H1 (cell line): ENCODE data around the gene HSD17B4. TPM values are rescaled to one million over a fixed set of nuclear protein-coding genes. Genes with fewer than 3 reads are reported as not detected.

Experiments
- CTCF ChIA-PET: fragments of 300-600 bp; sonication (Branson Sonifier 250); formaldehyde crosslinking; loops from one replicate; lab custom pipeline; 2021; ENCODE audit not compliant: partially characterized antibody; lab: Charles Lee
- POLR2A ChIA-PET: fragments of 300-600 bp; sonication (Branson Sonifier 250); formaldehyde crosslinking; loops from one replicate; lab custom pipeline; 2021; ENCODE audit warnings: inconsistent platforms; ENCODE audit not compliant: partially characterized antibody; lab: Charles Lee
- DNase-seq, 2 experiments: peaks; one replicate each; pipeline versions ENCODE4 v3.0.0 to v3.0.0-alpha.2; 2010 to 2022; ENCODE audit warnings: low spot score in 2 of 2, low read depth in 1 of 2, mixed read lengths in 1 of 2
- FAIRE-seq: peaks from 2 replicates; lab custom pipeline; 2011; peaks lifted over from hg19 to GRCh38; lab: Jason Lieb, UNC
- H2AFZ ChIP-seq: 2 replicates; pipeline ENCODE4 v1.8.1; 2012; ENCODE audit warnings: low read length, inconsistent platforms
- H2AK5ac ChIP-seq: 2 replicates; pipeline ENCODE4 v1.6.1; 2013; ENCODE audit warnings: low read depth, low read length
- H2BK120ac ChIP-seq: replicated peaks from 2 replicates; pipeline ENCODE3; 2013; ENCODE audit warnings: low read depth, low read length, inconsistent platforms
- H2BK12ac ChIP-seq: 2 replicates; pipeline ENCODE4 v1.6.1; 2013; ENCODE audit warnings: low read depth, low read length
- H2BK15ac ChIP-seq: 2 replicates; pipeline ENCODE4 v1.6.1; 2013; ENCODE audit warnings: low read length
- H2BK20ac ChIP-seq: 2 replicates; pipeline ENCODE4 v1.6.1; 2013; ENCODE audit warnings: low read length
- H2BK5ac ChIP-seq: 2 replicates; pipeline ENCODE4 v1.6.1; 2013; ENCODE audit warnings: low read depth, low read length
- H3K14ac ChIP-seq: 2 replicates; pipeline ENCODE4 v1.6.1; 2013; ENCODE audit warnings: inconsistent platforms; ENCODE audit not compliant: insufficient read length
- H3K18ac ChIP-seq: 2 replicates; pipeline ENCODE4 v1.6.1; 2013; ENCODE audit warnings: low read length; ENCODE audit errors: extremely low read depth
- H3K23ac ChIP-seq: 2 replicates; pipeline ENCODE4 v1.6.1; 2013; ENCODE audit warnings: inconsistent platforms; ENCODE audit not compliant: insufficient read length
- H3K23me2 ChIP-seq: 2 replicates; pipeline ENCODE4 v1.6.1; 2013; ENCODE audit warnings: low read depth, low read length
- H3K27ac ChIP-seq: 2 replicates; pipeline ENCODE4 v1.6.1; 2011; ENCODE audit warnings: low read depth, low read length, inconsistent platforms
- H3K27me3 ChIP-seq, 4 experiments: replicated peaks in 1 of 4; 1 replicate in 1 of 4; 2 replicates in 3 of 4; pipeline versions ENCODE4 v1.6.1 to v1.8.1; 2011 to 2013; ENCODE audit warnings: low read length in 3 of 4, mild to moderate bottlenecking in 3 of 4, inconsistent platforms in 2 of 4, mixed read lengths in 2 of 4, moderate library complexity in 1 of 4; ENCODE audit not compliant: control insufficient read depth in 3 of 4, insufficient read depth in 3 of 4; ENCODE audit errors: extremely low read depth in 1 of 4
- H3K36me3 ChIP-seq, 4 experiments: 2 replicates each; pipeline versions ENCODE4 v1.6.1 to v1.8.1; 2011 to 2013; ENCODE audit warnings: mild to moderate bottlenecking in 4 of 4, low read length in 3 of 4, moderate library complexity in 2 of 4, control low read depth in 1 of 4, inconsistent platforms in 1 of 4; ENCODE audit not compliant: insufficient read depth in 4 of 4, control insufficient read depth in 2 of 4
- H3K4ac ChIP-seq: replicated peaks from 2 replicates; pipeline ENCODE3; 2013; ENCODE audit warnings: low read length, low read depth, mixed read lengths, inconsistent platforms; ENCODE audit not compliant: insufficient read length
- H3K4me1 ChIP-seq, 4 experiments: replicated peaks in 1 of 4; 1 replicate in 1 of 4; 2 replicates in 3 of 4; pipeline versions ENCODE4 v1.6.1 to v1.8.1; 2011 to 2013; ENCODE audit warnings: low read length in 3 of 4, inconsistent platforms in 2 of 4, mixed read lengths in 1 of 4; ENCODE audit not compliant: insufficient read depth in 4 of 4, control insufficient read depth in 3 of 4
- H3K4me2 ChIP-seq, 2 experiments: 2 replicates each; pipeline versions ENCODE4 v1.6.1 to v1.8.1; 2011 to 2013; ENCODE audit warnings: low read depth in 2 of 2, low read length in 2 of 2, control low read depth in 1 of 2, inconsistent platforms in 1 of 2, mild to moderate bottlenecking in 1 of 2; ENCODE audit not compliant: insufficient read depth in 1 of 2
- H3K4me3 ChIP-seq, 4 experiments: fragments of 200-600, 300-600 bp in 1 of 4; sonication (generic), shearing (Covaris generic), sonication (Bioruptor Twin) in 1 of 4; 2 replicates each; pipeline versions ENCODE4 v1.5.1 to v1.8.1; 2011 to 2016; ENCODE audit warnings: low read length in 4 of 4, low read depth in 3 of 4, control low read depth in 2 of 4, inconsistent platforms in 2 of 4, mild to moderate bottlenecking in 2 of 4, mixed read lengths in 1 of 4, moderate library complexity in 1 of 4; ENCODE audit not compliant: insufficient read depth in 2 of 4; ENCODE audit errors: extremely low read depth in 1 of 4
- H3K56ac ChIP-seq: replicated peaks from 2 replicates; pipeline ENCODE3; 2013; ENCODE audit warnings: low read depth, mild to moderate bottlenecking, mixed read lengths, low read length, inconsistent platforms; ENCODE audit not compliant: insufficient read length
- H3K79me1 ChIP-seq: 2 replicates; pipeline ENCODE4 v1.6.1; 2013; ENCODE audit warnings: low read depth, low read length, control low read depth
- H3K79me2 ChIP-seq, 2 experiments: 2 replicates each; pipeline versions ENCODE4 v1.6.1 to v1.8.1; 2012 to 2013; ENCODE audit warnings: low read length in 2 of 2, mild to moderate bottlenecking in 2 of 2, inconsistent platforms in 1 of 2; ENCODE audit not compliant: insufficient read depth in 2 of 2, control insufficient read depth in 1 of 2
- H3K9ac ChIP-seq, 4 experiments: replicated peaks in 1 of 4; 1 replicate in 1 of 4; 2 replicates in 3 of 4; pipeline versions ENCODE4 v1.6.1 to v1.8.1; 2011 to 2013; ENCODE audit warnings: low read depth in 3 of 4, low read length in 3 of 4, control low read depth in 2 of 4, mild to moderate bottlenecking in 2 of 4, moderate library complexity in 2 of 4, inconsistent platforms in 1 of 4; ENCODE audit errors: extremely low read depth in 1 of 4
- H3K9me3 ChIP-seq, 2 experiments: 2 replicates each; pipeline versions ENCODE4 v1.6.1 to v1.8.1; 2012 to 2013; ENCODE audit warnings: mild to moderate bottlenecking in 2 of 2, moderate library complexity in 2 of 2, control low read depth in 1 of 2, inconsistent platforms in 1 of 2, low read depth in 1 of 2, low read length in 1 of 2, mixed read lengths in 1 of 2; ENCODE audit not compliant: insufficient read depth in 2 of 2
- H4K20me1 ChIP-seq, 2 experiments: replicated peaks in 1 of 2; 2 replicates each; pipeline versions ENCODE3 to v1.8.1; 2011 to 2013; ENCODE audit warnings: inconsistent platforms in 2 of 2, low read length in 2 of 2, mild to moderate bottlenecking in 1 of 2; ENCODE audit not compliant: insufficient read depth in 2 of 2, control insufficient read depth in 1 of 2
- H4K5ac ChIP-seq: 2 replicates; pipeline ENCODE4 v1.6.1; 2013; ENCODE audit warnings: low read length, low read depth, mixed read lengths, inconsistent platforms; ENCODE audit not compliant: insufficient read length
- H4K8ac ChIP-seq: 2 replicates; pipeline ENCODE4 v1.8.0; 2013; ENCODE audit warnings: mild to moderate bottlenecking, moderate library complexity, low read length, inconsistent platforms; ENCODE audit not compliant: insufficient read depth; ENCODE audit errors: extremely low read depth
- H4K91ac ChIP-seq: replicated peaks from 2 replicates; pipeline ENCODE3; 2013; ENCODE audit warnings: low read length, mixed read lengths, inconsistent platforms; ENCODE audit not compliant: insufficient read length
- KDM5A ChIP-seq: fragments of 200-600 bp; IDR thresholded peaks from 2 replicates; pipeline ENCODE4 v1.7.1; 2012; ENCODE audit warnings: mild to moderate bottlenecking, low read length, inconsistent platforms, mixed read lengths
- WGBS, 2 experiments: shearing (Covaris generic) in 1 of 2; methylation state at CpG; one replicate each; pipeline versions ENCODE4 v1.1.6 to v1.1.7; 2013 to 2015; ENCODE audit warnings: low lambda C conversion rate in 2 of 2, mixed read lengths in 2 of 2, inconsistent platforms in 1 of 2, low coverage in 1 of 2, missing lambda C conversion rate in 1 of 2; ENCODE audit not compliant: insufficient replicate concordance in 2 of 2, insufficient coverage in 1 of 2, insufficient read length in 1 of 2; ENCODE audit errors: extremely low coverage in 1 of 2, missing lambda C conversion rate in 1 of 2; 5-methylcytosine and 5-hydroxymethylcytosine counted together
- polyA plus RNA-seq, 7 experiments: library from polyadenylated mRNA; depleted of rRNA in 3 of 7; stranded (reverse) in 5 of 7; unstranded in 2 of 7; fragments of >200 nt in 5 of 7; fragments of 200-250 nt in 2 of 7; gene quantifications; 1 replicate in 5 of 7; 2 replicates in 1 of 7; 4 replicates in 1 of 7; pipeline versions ENCODE4 v1.2.1 to v1.2.3, GENCODE V29; 2011 to 2013; ENCODE audit warnings: missing spikeins in 2 of 7, mixed read lengths in 2 of 7
- total RNA-seq: library from RNA; stranded (reverse); fragmentation: NEBNext Ultra II Directional; extraction: Animal tissue kit (Norgen Biotek cat#: 25700); gene quantifications from 2 replicates; pipeline ENCODE4 v1.2.1, GENCODE V29; 2021

HSD17B4 gene
- total and polyA plus RNA-seq, 2 of the 8 experiments (the other 6 are each of a cell fraction or from before 2014, with no cell fraction given), result 305 to 369 TPM

DNA sequence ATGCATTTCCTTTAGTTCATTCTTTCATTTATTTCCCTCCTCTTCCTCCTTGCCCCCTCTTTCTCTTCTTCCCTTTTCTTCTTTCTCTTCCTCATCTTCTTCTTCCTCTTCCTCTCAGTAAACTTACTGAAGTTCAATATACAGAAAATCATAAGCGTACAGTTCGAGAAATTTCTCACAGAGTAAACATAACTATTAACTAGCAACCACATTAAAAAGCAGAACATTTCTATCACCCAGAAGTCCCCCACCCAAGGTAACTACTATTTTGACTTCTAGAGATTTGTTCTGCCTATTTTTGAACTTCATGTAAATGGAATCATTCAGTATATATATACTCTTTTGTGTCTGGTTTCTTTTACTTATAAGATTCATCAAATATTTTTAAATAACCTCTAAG lies 48.3 kb upstream of the HSD17B4 start:
- no peak for FAIRE-seq

More for the DNA sequence above, 48.3 kb upstream of the HSD17B4 start:
- TF ChIP-seq KDM5A, result no peak
- no peaks in the 10 kb centered on the region; a peak in 1 of 8 replicates for H3K36me3 ChIP-seq
- no peaks in the 10 kb centered on the region for H3K79me1 ChIP-seq
- H3K23ac ChIP-seq, result no peak overlapping the region
- DNase-seq, result no peak
- H3K4me3 ChIP-seq, result no peak overlapping the region
- H2BK5ac ChIP-seq, result no peak overlapping the region
- no peak overlapping the region for H4K8ac ChIP-seq
- H3K4ac ChIP-seq, result no peak overlapping the region
- CTCF ChIA-PET, result interaction anchor here (5.6 kb wide), 1 partner anchor 8 kb away, joined by 32 read pairs; no protein-coding TSS in a partner anchor
- no peak overlapping the region for H4K91ac ChIP-seq
- H3K9me3 ChIP-seq, result no peaks in the 10 kb centered on the region
- no peaks in the 10 kb centered on the region for H3K79me2 ChIP-seq
- WGBS, 2 experiments, result 100% methylated on average over 2 of the region's 2 CpGs; no CpG with 5 or more reads in 1 of the 2 experiments
- no peak overlapping the region for H3K14ac ChIP-seq
- H2AK5ac ChIP-seq, result no peak overlapping the region
- peaks cover 0 to 7% (median 2%) of the 10 kb centered on the region in 4 experiments; a peak in 3 of 7 replicates for H3K4me1 ChIP-seq
- H3K4me2 ChIP-seq, result no peak overlapping the region
- no peak overlapping the region for H3K9ac ChIP-seq
- no peak overlapping the region for H2BK12ac ChIP-seq
- POLR2A ChIA-PET, result no interaction called here
- H3K23me2 ChIP-seq, result no peaks in the 10 kb centered on the region
- no peak overlapping the region for H2BK15ac ChIP-seq
- no peak overlapping the region for H2BK120ac ChIP-seq
- no peak overlapping the region for H3K18ac ChIP-seq
- H4K5ac ChIP-seq, result no peak overlapping the region
- H2AFZ ChIP-seq, result no peak overlapping the region
- H3K27ac ChIP-seq, result no peak overlapping the region
- no peaks in the 10 kb centered on the region for H3K27me3 ChIP-seq
- H2BK20ac ChIP-seq, result no peak overlapping the region
- no peaks in the 10 kb centered on the region for H4K20me1 ChIP-seq
- H3K56ac ChIP-seq, result no peak overlapping the region
